Fibroblast of the aortic adventitia (primary cell): ENCODE measurements around the gene GORASP1. TPM values are rescaled to one million over a fixed set of nuclear protein-coding genes. Genes with fewer than 3 reads are reported as not detected.

Source experiments
- DNase-seq: peaks from one replicate; pipeline ENCODE4 v3.0.0-alpha.2; 2010; ENCODE audit warnings: low read depth
- H3K4me3 ChIP-seq: 2 replicates; pipeline ENCODE4 v1.5.1; 2011; ENCODE audit warnings: low read depth, mild to moderate bottlenecking, control low read depth, low read length, moderate library complexity
- CTCF ChIP-seq: IDR thresholded peaks from 2 replicates; pipeline ENCODE4 v1.5.1; 2011; ENCODE audit warnings: mild to moderate bottlenecking, low read length, control low read depth, inconsistent platforms; ENCODE audit not compliant: insufficient read depth
- total RNA-seq: library from RNA; depleted of rRNA; stranded (reverse); fragments of >200 nt; gene quantifications from 2 replicates; pipeline ENCODE4 v1.2.3, GENCODE V29; 2012; ENCODE audit warnings: low replicate concordance

GORASP1 gene
- total RNA-seq, 1 donor, result 24.0 TPM

GRCh38 chr3:39082666-39083313 lies 24.6 kb downstream of the GORASP1 start:
- no peak for TF ChIP-seq CTCF
- no peak overlapping the region for H3K4me3 ChIP-seq
- no peak for DNase-seq

- DNase-seq, result no peak
- TF ChIP-seq CTCF, result no peak
- H3K4me3 ChIP-seq, result no peak overlapping the region
These were observed 27.4 kb downstream of the GORASP1 start for GRCh38 chr3:39080026-39080425.

- TF ChIP-seq CTCF, result no peak
- no peak for DNase-seq
These were observed 27.9 kb downstream of the GORASP1 start for GRCh38 chr3:39079530-39079929.

GRCh38 chr3:39075910-39076309 lies 31.5 kb downstream of the GORASP1 start:
- DNase-seq, result no peak
- TF ChIP-seq CTCF, result no peak
- H3K4me3 ChIP-seq, result no peak overlapping the region

More at GRCh38 chr3:39079530-39079929, 27.9 kb downstream of the GORASP1 start:
- H3K4me3 ChIP-seq, result no peak overlapping the region

- TF ChIP-seq CTCF, result no peak
- no peak for DNase-seq
- H3K4me3 ChIP-seq, result no peak overlapping the region
These were observed 38.9 kb downstream of the GORASP1 start for GRCh38 chr3:39068556-39068955.

GRCh38 chr3:39067286-39067685 lies 40.1 kb downstream of the GORASP1 start:
- TF ChIP-seq CTCF, result no peak
- H3K4me3 ChIP-seq, result no peak overlapping the region
- DNase-seq, result peak; percentile 10

GRCh38 chr3:39065197-39065596 lies 42.2 kb downstream of the GORASP1 start:
- DNase-seq, result peak; percentile 39
- no peak overlapping the region for H3K4me3 ChIP-seq
- peak; percentile 61 for TF ChIP-seq CTCF
